PC-9 (cell line): ENCODE results near the gene HLCS.

Experiments
- EZH2 ChIP-seq: fragments of 200-600 bp; sonication (generic); IDR thresholded peaks from 2 replicates; pipeline ENCODE4 v1.8.0; 2017; ENCODE audit warnings: antibody characterized with exemption, low read depth
- TF ChIP-seq, protein P1 (sequence below): fragments of 200-600 bp; sonication (generic); conservative IDR thresholded peaks from 2 replicates; pipeline ENCODE4 v1.6.1; 2017; ENCODE audit warnings: mixed run types, antibody characterized with exemption, mild to moderate bottlenecking, moderate library complexity

DNA sequence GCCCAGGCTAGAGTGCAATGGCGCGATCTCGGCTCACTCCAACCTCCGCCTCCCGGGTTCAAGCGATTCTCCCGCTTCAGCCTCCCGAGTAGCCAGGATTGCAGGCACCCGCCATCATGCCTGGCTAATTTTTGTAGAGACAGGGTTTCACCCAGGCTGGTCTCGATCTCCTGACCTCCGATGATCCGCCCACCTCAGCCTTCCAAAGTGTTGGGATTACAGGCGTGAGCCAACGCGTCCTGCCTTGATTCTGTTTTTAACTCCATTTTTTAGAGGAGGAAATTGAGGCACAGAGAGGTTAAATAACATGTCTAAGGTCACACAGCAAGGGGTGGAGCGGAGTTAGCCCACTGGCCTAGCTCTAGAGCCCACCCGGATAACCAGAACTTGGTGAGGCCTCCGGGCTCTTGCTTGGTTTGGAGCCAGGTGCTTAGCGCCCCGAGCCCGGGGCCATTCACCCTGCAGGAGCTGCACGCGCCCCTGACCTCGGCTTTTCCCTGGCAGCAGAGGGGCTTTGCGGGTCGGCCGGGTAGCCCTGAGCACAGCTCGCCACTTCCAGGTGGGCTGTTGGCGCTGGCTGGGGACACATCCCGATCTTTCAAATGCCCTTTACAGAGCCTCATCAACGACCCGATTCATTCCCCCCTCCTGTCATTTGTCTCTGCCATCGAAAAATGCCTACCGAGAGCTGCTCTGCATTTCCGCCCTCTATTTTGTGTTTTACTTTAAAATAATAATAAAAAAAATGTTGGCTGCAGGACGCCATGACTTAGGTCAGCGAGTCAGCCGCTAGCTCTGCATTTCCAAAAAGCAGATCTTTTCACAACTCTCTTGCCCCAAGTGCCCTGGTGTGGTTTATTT, 256.4 kb downstream of the HLCS start:
- TF ChIP-seq, protein P1, sequence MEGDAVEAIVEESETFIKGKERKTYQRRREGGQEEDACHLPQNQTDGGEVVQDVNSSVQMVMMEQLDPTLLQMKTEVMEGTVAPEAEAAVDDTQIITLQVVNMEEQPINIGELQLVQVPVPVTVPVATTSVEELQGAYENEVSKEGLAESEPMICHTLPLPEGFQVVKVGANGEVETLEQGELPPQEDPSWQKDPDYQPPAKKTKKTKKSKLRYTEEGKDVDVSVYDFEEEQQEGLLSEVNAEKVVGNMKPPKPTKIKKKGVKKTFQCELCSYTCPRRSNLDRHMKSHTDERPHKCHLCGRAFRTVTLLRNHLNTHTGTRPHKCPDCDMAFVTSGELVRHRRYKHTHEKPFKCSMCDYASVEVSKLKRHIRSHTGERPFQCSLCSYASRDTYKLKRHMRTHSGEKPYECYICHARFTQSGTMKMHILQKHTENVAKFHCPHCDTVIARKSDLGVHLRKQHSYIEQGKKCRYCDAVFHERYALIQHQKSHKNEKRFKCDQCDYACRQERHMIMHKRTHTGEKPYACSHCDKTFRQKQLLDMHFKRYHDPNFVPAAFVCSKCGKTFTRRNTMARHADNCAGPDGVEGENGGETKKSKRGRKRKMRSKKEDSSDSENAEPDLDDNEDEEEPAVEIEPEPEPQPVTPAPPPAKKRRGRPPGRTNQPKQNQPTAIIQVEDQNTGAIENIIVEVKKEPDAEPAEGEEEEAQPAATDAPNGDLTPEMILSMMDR = no peak
- no peak for TF ChIP-seq EZH2
